GM21526 (cell line): ENCODE results near the gene IL23R.
"Not testable (repeated sequence)": the region's sequence is repeated elsewhere in the genome, so short reads cannot be mapped to it uniquely, and the experiment has no call there.

ENCODE experiments used
- ATAC-seq: cut with Tn5 transposase; IDR thresholded peaks from one replicate; pipeline ENCODE4 v1.9.1; 2021; ENCODE audit warnings: moderate library complexity; ENCODE audit not compliant: unreplicated experiment, low FRiP score

Gene IL23R

GRCh38 chr1:67191668-67192520 is 25.6 kb downstream of the IL23R start:
- no peak for ATAC-seq

DNA sequence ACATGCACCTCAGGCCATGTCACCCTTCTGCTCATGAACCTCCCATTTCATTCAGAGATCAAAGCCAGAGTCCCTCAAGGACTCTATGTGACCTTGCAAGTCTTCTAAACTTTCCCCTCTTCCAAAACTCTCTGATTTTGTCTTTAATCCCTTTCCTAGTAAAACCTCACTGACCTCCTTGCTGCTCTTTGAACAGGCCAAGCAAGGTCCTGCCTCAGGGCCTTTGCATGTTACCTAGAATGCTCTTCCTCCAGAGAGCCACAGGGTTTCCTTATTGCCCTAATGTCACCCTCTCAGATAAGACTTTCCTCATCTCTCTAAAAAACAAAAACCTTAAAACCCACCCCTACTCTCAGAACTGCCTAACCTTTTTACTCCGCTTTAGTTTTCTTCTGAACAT is 26.6 kb downstream of the IL23R start:
- no peak for ATAC-seq

DNA sequence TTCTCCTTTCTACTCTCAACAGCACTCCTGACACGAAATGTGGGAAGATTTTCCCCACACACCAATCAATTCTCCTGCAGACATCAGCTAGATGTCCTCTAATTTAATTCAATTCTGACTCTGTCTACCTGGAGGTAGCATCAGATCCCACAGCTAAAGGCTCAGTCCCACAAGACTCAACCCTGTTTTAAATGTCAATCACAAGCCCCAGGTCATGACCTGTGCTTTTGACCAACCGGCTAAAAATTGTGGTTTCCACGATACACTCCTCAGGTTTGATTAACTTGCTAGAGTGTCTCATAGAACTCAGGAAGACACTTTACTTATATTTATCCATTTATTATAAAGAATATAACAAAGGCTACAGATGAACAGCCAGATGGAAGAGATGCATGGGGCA is 27.4 kb downstream of the IL23R start:
- no peak for ATAC-seq

- ATAC-seq: peak; percentile 68
These were observed 28.1 kb downstream of the IL23R start for GRCh38 chr1:67194209-67194863.

DNA sequence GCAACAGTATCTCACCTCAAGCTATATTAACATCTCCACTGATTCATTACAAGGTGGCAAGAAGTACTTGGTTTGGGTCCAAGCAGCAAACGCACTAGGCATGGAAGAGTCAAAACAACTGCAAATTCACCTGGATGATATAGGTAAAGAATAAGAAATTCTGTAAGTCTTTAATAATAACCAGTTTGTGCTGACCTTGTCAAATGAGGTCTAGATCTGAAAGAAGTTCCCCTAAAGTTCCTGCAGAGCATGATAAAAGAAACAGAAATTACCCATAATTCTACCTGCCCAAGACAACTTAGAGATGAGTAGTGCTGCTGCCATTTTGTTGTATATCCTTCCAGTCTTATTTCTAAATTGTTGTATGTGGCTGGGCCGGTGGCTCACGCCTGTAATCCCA is 34.5 kb downstream of the IL23R start:
- ATAC-seq: no peak

DNA sequence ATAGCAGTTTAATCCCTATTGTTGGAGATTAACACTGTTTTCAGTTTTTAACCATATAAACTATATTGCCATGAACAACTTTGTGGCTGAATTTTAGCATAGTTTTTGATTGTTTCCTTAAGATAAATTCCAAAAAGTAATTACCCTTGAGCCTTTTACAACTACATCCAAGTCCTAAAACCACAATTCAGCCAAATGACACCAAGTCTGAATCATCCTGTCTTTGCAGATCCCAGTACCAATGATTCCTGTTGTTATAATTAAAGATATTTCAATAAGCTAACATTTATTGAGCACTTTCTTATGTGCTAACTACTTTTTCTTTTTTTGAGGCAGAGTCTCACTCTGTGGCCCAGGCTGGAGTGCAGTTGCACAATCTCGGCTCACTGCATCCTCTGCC is 35.6 kb downstream of the IL23R start:
- ATAC-seq: no peak

DNA sequence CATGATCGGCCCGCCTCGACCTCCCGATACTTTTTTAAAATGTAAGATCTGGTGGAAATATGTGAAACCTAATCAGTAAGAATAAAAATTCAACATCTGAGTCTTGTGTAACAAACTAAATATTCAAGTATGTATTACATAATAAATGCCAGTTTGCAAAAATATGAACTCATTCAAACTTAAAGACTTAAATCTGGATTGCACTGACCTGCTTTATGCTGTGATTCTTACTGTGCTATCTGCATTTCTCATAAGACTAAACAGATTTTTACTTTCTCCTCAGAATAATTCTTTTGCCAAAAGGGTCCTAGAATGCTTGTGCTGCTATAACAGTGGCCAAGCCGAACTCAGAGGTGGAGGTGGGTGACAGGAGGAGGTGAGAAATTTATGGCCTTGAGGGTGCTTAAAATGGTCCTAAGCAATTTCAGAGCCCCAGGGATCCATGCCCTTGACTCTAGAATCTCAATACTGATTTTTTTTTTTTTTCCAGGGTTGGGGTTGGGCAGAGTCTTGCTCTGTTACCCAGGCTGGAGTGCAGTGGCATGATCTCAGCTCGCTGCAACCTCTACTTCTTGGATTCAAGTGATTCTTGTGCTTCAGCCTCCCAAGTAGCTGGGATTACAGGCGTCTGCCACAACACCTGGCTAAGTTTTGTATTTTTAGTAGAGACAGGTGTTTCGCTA is 38.2 kb downstream of the IL23R start:
- no peak for ATAC-seq

DNA sequence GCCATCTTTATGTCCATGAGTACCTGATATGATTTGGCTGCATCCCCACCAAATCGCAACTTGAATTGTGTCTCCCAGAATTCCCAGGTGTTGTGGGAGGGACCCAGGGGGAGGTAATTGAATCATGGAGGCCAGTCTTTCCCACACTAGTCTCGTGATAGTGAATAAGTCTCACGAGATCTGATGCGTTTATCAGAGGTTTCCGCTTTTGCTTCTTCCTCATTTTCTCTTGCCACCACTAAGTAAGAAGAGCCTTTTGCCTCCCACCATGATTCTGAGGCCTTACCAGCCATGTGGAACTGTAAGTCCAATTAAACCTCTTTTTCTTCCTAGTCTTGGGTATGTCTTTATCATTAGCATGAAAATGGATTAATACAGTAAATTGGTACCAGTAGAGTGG is 41.1 kb downstream of the IL23R start:
- ATAC-seq: not testable (repeated sequence)

DNA sequence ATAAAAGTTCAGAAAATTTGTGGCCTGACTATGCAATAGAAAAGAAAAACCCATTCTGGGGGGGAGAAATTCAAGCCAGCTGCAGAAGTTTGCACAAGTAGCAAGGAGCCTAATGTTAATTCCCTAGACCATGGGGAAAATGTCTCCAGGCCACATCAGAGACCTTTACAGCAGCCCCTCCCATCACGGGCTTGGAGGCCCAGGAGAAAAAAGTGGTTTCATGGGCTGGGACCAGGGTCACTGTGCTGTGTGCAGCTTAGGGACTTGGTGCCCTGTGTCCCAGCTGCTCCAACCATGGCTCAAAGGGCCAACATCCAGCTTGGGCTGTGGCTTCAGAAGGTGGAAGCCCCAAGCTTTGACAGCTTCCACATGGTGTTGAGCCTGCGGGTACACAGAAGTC is 42.0 kb downstream of the IL23R start:
- ATAC-seq: no peak

- no peak for ATAC-seq
These were observed 43.3 kb downstream of the IL23R start for GRCh38 chr1:67209521-67209920.

GRCh38 chr1:67211589-67212563 is 45.6 kb downstream of the IL23R start:
- ATAC-seq: peak; percentile 36

DNA sequence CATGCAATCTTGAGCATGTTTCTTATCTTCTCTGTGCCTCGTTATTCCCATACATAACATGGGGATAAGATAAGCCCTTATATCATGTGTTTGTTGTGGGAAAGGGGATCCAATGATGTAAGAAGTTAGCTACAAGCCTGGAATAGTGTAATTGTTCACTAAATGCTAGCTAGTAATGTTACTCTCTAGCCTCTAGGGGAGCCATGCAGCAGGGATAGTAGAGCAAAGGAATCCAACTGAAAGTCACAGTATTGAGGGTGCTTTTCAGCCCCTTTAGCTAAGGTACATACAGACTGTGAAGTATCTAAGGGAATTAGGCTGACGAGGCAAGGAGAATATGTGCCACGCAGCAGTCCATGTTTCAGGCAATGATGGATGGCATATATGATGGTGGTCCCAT is 46.9 kb downstream of the IL23R start:
- no peak for ATAC-seq

GRCh38 chr1:67213948-67214347 is 47.7 kb downstream of the IL23R start:
- peak; percentile 3 for ATAC-seq

DNA sequence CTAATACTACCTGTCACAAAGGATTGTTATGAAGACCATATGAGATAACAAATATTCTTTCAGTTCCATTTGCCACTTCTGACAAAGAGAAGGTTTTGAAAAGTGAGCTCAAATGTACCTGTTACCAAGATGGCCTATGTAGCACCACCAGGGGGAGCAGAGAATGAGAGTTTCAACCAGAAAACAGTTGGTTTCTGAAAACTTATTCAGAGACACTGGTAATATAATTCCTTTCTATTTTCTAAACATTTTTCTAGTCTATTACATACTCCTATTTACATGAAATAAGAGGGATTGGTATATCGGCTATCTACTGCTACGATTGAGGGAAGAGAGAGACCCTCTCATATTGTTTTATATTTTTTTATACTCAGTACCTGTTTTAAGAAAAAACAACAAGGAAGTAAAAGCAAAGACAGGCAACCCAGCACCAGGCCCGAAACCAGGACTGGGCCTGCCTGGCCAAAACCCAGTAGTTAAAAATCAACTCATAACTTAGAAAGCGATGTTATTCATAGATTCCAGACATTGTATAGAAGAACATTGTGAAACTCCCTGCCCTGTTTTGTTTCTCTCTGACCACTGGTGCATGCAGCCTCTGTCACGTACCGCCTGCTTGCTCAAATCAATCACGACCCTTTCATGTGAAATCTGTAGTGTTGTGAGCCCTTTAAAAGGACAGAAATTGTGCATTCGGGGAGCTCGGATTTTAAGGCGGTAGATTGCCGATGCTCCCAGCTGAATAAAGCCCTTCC is 48.3 kb downstream of the IL23R start:
- peak; percentile 71 for ATAC-seq

- no peak for ATAC-seq
These were observed 50.1 kb downstream of the IL23R start for GRCh38 chr1:67216401-67216800.

DNA sequence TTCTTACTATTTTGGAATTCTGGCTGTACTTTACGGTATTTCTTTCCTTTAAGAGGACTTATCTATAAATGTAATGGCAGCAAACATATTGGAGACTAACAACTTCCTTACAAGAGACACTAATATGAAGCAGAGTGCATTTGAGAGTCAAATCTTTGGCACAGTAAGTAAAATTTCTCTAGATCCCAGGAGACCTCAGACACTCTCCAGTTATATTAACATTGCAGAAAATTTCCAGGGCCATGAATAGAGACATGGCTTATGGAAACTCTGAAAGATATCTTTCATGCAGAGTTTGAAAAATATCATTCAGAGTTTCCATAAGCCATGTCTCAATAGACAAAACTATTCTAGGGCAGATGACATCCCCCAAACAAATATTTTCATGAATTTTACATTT is 51.2 kb downstream of the IL23R start:
- ATAC-seq: no peak

GRCh38 chr1:67217938-67218337 is 51.7 kb downstream of the IL23R start:
- ATAC-seq: no peak

DNA sequence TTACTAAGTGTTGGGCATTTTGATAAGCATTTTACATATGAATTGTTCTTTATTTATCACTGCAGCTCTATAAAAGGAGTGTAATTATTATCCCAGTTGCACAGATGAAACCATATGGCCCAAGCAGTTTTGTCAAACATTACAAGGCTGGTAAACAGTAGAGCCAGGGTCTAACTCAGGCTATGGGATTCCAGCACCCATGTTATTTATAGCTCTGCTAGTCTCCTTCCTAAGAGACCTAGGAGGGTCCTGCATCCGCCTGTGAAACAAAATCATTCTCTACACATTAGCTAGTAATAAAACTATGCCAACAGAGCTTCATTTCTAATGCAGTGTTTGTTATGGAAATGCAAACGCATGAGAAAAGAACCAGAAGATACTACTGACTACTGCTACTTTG is 58.6 kb downstream of the IL23R start:
- no peak for ATAC-seq

DNA sequence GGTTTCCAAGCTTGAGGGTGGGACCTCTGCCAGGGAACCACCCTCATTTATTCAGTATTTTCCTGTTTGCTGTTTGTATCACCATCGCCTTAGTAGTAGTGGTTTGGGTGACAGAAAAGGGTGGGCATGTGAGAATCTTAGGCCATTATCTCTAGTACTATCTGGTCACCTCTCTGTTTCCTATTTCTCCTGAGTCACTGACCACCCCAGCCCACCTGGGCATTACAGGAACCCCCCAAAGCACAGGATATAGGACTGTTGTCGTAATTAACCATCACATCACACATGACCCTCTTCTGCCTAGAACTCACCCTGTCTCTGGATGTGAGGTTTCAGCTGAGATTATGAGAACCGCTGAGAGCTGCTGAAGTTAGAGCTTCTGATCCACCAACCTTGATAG is 60.4 kb downstream of the IL23R start:
- no peak for ATAC-seq

DNA sequence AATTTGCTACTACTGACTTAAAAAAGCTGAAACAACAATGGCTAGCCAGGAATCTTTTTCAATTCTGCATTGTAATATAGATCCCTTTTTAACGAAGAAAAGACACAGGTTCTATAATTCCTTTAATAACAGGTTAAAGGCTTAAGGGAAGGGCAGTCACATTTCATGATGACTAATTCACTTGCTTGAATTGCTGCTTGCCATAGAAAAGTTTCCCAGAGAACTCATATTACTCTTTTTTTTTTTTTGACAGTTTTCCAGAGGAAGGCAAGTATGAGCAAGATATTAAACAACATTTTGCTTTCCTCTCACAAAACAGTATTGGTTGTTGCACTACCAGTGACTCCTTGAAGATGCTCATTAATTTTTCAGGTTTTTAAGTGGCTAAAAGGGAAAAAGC is 60.9 kb downstream of the IL23R start:
- ATAC-seq: no peak
